HG03139 (cell line): Measurements from ENCODE around the gene TMOD4.

Experiments
- ATAC-seq: cut with Tn5 transposase; IDR thresholded peaks from one replicate; pipeline ENCODE4 v1.9.1; 2021; ENCODE audit not compliant: unreplicated experiment

Gene TMOD4

GRCh38 chr1:151143986-151144385 lies 31.8 kb downstream of the TMOD4 start:
- no peak for ATAC-seq

GRCh38 chr1:151143057-151143435 lies 32.7 kb downstream of the TMOD4 start:
- ATAC-seq, result no peak

GRCh38 chr1:151142411-151143056 lies 33.2 kb downstream of the TMOD4 start:
- no peak for ATAC-seq

DNA sequence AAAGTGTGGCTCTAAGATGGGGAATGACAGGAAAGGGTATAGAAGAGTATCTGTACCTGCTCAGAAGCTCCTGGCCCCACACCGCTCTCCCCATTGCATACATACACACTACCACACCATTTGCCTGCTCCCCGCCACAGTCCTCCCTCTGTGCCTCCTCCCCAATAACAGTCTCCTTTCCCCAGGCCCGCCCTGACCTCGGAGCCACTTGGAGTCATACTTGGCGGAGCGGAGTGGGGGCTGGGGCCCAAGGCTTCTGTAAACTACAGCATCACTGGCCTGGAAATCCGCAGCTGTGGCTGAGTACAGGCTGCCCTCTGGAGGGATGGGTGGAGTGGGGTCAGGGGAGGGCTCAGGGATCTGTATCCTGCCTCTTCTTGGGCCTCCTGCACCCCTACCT lies 38.0 kb downstream of the TMOD4 start:
- no peak for ATAC-seq

- no peak for ATAC-seq
Measured at GRCh38 chr1:151135433-151136385, 40.1 kb downstream of the TMOD4 start.

- ATAC-seq, result no peak
Measured at GRCh38 chr1:151134991-151135390, 40.8 kb downstream of the TMOD4 start.

GRCh38 chr1:151134396-151134795 lies 41.4 kb downstream of the TMOD4 start:
- no peak for ATAC-seq

DNA sequence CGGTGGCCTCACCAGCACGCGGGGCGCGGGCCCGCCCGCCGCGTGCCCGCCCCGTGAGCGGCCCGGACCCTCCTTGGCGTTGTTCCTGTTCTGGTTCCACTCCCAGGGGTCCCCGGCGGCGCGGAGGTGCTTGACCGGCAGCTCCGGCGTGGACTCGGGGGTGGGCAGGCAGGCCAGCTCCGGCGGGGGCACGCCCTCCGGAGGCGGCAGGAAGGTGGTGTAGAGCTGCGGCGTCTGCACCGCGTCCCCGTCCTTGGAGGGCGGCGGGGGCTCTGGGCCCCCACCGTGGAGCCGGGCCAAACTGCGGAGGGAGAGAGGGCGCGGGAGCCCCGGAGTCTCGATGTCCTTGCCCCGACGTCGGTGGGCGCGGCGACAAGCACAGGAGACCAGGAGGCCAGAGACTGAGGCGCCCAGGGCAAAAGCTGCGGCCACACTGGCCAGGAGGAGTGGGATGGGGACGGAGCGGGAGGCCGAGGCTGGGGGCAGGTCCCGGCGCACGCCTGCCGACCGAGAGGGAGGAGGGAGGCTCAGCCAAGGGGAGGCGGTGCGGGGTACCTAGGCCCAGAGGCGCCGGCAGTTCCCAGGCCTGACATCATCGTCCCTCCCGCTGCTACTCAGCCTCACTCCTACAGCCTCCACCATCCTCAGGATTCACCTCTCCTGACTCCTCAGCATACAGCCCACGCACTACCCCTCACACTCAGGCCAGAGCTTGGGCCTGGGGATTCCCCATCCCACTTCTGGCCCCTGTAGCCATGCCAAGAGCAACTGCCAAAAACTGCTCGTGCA lies 42.6 kb downstream of the TMOD4 start:
- ATAC-seq, result no peak

DNA sequence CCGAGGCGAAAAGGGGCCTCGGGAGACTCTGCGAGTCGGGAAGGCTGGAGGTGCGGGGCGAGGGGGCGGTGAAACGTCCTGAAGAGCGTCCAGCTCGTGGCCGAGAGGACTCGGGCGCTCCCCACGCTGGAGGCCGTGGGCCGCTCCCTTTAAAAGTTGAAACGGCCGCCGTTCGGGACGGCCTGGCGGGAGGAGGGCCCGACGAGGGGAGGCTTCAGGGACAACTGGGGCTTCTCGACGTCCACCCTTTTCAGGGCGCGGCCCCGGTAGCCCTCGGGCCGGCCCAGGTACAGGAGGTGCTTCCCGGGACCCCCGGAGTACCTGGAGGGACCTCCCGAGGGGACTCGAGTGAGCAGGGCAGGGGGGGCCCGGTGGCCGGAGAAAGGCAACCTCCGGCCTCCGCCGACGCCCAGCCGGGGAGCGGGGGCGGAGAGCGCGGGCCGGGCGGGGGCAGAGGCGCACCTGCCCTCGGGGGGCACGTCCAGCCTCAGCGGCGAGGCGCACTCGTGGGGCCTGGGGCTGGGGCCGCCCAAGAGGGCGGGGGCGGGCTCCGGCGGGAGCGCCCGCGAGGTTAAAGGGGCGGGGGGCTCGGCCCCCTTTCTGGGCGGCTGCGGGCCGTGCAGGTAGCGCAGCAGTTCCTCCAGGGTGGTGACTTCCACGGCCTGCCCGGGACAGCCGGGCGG lies 43.3 kb downstream of the TMOD4 start:
- ATAC-seq, result no peak

- no peak for ATAC-seq
Measured at GRCh38 chr1:151131701-151132334, 44.0 kb downstream of the TMOD4 start.

DNA sequence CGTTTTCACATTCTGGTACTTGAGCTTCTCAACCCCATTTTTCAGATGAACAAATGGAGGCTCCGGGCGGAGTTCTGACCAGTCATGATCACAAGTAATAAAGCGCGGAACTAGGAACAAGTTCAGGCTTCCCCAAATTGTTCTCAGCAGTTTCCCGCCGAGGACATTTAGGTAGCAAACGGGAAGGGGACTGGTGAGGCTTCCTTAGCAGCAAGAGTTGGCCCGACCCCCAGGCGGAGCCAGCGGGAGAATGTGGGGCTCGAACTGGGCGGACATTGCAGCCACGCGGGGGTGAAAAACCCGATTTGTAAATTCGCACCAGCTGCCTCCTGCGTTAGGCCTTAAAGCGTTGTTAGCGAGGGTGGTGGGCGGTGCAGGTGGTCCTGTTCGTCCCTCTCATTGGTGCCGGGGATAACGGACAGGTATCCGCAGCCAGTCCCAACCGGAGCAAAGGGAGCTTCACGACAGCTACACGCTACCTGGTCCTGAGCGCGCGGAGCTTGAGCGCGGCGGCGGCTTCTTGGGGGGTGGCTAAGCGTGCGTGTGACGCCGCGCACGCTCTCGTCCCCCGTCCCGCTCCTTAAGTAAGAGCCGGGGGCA lies 44.7 kb downstream of the TMOD4 start:
- no peak for ATAC-seq

DNA sequence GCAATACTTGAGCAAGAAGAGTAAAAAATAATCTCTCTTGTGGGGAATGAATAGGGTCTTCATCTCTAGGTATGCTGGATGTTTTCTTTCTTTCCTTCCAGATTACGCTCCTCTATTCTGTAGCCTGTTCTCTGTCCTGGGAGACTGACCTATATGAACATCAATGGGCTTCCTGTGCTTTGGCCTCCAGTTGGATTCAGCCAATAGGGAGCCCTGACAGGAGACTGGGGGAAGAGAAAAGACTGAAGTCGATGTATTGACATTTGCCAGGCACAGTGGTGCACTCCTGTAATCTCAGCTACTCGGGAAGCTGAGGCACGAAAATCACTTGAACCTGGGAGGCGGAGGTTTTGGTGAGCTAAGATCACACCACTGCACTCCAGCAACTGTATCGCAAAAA lies 47.0 kb downstream of the TMOD4 start:
- ATAC-seq, result no peak

DNA sequence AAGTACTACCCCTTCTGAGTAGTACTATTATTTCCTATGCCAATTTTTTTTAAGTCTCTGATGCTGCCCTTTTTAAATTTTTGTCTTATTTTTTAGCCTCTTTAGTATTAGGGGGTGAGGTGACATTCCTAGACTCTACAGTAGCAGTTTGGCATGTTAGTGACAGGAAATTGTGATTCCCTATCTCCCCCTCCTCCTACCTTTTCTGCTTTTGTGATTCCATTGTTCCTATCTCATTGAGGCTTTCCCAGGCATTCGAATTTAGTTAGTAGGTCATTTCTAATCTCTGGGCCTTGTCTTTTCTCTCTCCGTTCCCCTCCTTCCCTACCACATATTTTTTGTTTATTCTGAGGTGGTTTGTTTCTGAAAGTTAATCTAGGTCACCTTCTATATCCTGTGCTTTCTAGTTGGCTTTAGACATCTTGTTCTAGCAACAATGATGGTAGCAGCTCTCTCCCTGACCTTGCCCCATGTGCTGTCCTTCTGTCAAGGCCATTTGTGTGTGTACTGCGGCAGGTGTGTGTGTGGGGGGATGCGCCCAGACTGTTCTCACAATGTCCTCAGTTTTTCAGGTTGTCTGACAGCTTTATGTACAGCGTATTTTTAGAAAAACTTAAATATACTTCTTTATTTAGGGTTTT lies 50.9 kb downstream of the TMOD4 start:
- ATAC-seq, result no peak
